HAP-1 (cell line): ENCODE results near the gene LRRC71.

ENCODE experiments used
- DNase-seq, 2 experiments: peaks; one replicate each; pipeline ENCODE4 v3.0.0-alpha.2; 2016 to 2020; ENCODE audit warnings: low spot score in 2 of 2
- H3K27me3 ChIP-seq: fragments of 250-450 bp; sonication (Bioruptor Pico); 2 replicates; pipeline ENCODE4 v1.5.1; 2020; ENCODE audit warnings: low read depth, mild to moderate bottlenecking, moderate library complexity
- H3K36me3 ChIP-seq: fragments of 250-450 bp; sonication (Bioruptor Pico); replicated peaks from 2 replicates; pipeline ENCODE4 v1.5.1; 2020; ENCODE audit warnings: mild to moderate bottlenecking
- H3K4me1 ChIP-seq: fragments of 250-450 bp; sonication (Bioruptor Pico); 2 replicates; pipeline ENCODE4 v1.5.1; 2020; ENCODE audit warnings: mild to moderate bottlenecking
- H3K4me3 ChIP-seq: fragments of 250-450 bp; sonication (Bioruptor Pico); 2 replicates; pipeline ENCODE4 v1.5.1; 2020; ENCODE audit warnings: mild to moderate bottlenecking, moderate library complexity
- H3K9me3 ChIP-seq: fragments of 250-450 bp; sonication (Bioruptor Pico); 2 replicates; pipeline ENCODE4 v1.5.1; 2020; ENCODE audit warnings: mild to moderate bottlenecking, moderate library complexity
- in situ Hi-C: fragments of 300-500 bp; cut with MboI; formaldehyde crosslinking; loops from 3 replicates; pipeline ENCODE4 v1.14.3; 2020; ENCODE audit warnings: low sequenced_read_pairs, inconsistent platforms, mixed read lengths

LRRC71 gene

DNA sequence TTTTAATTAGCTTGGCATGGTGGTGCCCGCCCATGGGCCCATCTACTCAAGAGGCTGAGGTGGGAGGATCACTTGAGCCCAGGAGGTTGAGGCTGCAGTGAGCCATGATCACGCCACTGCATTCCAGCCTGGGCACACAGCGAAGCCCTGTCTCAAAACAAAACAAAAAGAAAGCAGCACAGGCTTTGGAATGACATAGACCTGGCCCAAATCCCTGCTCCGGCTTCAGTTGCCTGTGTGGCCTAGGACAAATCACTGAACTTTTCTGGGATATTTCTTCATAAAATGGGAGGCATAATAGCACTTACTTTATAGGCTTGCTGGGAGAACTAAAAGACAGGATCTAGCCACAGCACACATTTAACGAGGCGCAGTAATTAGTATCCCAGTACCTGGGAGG, 24.5 kb upstream of the LRRC71 start:
- in situ Hi-C loops, result no loop called here
- no peaks in the 10 kb centered on the region for H3K36me3 ChIP-seq
- H3K9me3 ChIP-seq, result no peaks in the 10 kb centered on the region
- H3K27me3 ChIP-seq, result no peaks in the 10 kb centered on the region
- peaks cover 12% of the 10 kb centered on the region for H3K4me1 ChIP-seq
- no peak overlapping the region for H3K4me3 ChIP-seq
- no peak for DNase-seq

DNA sequence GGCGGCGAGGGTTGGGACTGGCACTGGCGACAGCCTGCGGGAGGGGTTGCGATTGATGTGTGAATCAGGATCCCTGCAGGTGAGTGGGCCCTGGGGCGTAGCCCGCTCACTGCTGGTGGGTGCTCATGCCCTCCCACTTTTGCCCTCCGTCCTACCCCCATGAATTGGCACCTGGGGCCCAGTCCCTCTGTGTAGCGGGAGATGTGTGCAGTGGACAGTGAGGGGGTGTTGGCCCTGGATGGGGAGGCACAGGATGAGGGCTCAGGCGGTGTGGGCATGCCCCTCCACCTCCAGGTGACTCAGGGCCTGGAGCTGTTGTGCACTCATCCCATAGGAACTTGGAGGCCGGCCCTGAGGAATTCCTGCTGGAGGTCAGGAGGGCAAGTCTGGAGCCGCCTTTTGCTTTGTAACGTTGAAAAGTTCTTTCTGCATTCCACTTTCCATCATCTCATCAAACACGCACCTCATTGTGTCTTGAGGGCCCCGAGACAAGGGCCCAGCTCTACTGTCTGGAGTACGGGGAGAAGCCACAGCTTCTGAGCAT, 23.9 kb upstream of the LRRC71 start:
- Histone ChIP-seq H3K36me3 (no peaks in the 10 kb centered on the region), H3K4me1 (peaks cover 6% of the 10 kb centered on the region), H3K4me3 (no peak overlapping the region), H3K9me3 (no peaks in the 10 kb centered on the region), H3K27me3 (no peaks in the 10 kb centered on the region)
- in situ Hi-C loops, result no loop called here
- peak in 1 of 2 experiments; percentile 29 for DNase-seq

DNA sequence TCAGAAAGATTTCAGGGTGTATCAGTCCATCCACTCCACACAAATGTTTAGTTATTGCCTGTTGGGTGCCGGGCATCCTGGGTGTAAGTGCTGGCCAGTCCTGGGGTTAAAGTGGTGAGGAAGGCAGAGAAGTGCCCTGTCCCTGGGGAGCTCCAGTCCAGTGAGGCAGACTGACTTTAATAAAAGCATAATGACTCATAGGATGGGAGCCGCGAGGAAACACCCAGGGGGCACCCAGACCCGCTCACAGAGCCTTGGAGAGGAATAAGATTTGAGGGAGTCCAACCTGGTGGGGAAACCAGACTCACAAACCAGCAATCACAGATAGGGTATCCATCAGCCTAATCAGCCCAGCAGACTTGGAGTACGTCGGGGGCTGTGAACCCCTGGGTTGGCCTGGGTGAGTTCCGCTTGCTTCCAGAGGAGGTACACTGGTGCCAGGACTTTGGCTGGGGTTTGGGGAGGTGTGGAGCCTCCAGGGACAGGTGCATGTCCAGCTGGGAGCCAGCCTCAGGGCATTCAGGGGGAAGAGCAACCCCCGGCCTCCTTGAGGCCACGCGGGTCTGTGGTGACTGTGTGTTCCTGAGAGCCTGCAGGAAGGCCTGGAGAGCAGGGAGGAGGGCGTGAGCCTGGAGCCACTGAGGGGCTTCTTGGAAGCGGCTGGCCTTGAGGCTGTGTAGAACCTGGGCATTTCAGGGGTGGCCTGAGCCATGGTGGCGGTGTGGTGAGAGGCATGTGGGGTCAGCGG, 23.2 kb upstream of the LRRC71 start:
- in situ Hi-C loops, result no loop called here
- Histone ChIP-seq H3K36me3 (no peaks in the 10 kb centered on the region), H3K4me1 (no peaks in the 10 kb centered on the region; the same call in 1 of the 2 replicates), H3K4me3 (no peak overlapping the region), H3K27me3 (no peaks in the 10 kb centered on the region), H3K9me3 (no peaks in the 10 kb centered on the region)
- no peak for DNase-seq

DNA sequence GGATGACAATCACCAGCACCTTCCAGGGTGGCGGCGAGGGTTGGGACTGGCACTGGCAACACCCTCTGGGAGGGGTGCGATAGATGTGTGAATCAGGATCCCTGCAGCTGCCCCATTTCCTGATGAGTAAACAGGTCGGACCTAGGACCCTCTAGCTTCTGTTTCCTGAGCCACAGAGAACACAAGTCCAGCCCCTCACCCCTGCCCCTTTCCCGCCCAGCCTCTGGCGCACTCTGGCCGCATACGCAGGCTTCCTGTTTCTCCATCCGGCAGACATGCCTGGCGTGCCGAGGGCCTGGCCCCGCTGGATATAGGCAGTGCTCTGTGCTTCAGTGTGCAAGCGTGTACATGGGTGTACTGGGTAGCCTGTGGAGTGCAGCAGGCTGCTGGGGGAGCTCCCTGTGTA, 22.3 kb upstream of the LRRC71 start:
- Histone ChIP-seq H3K9me3 (no peaks in the 10 kb centered on the region), H3K4me1 (no peaks in the 10 kb centered on the region), H3K27me3 (no peaks in the 10 kb centered on the region), H3K36me3 (no peaks in the 10 kb centered on the region), H3K4me3 (no peak overlapping the region)
- in situ Hi-C loops, result no loop called here
- no peak for DNase-seq

DNA sequence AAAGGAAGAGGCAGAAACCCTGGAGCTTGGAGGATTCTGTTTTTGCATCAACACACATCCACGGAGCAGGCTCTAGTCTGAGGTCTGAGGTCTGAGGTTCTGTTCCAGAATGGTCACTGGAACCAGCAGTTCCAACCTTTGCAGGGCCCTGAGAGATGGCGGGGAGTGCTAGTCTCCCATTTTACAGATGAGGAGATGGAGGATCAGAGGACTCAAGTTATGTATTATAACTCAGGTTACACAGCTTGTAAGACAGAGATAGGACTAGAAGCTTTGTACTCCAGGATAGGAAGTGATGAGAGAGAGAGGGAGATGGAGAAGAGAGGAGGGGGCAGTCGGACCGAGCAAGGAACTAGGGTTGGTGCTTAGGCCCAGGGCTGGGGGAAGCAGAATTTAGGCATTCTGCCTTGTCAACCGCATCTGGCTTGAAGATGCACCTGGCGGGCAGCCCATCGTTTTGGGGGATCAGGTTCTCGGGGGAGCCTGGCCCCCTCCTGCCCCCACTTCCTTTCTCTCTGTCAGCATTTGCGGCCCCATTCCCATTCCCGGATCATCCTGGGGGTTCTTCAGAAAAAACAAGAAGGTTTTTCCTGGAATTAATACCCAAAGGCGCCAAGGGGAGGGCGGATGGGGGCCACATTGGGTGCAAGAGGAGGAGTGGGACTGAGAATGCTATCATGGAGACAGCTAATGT, 21.3 kb upstream of the LRRC71 start:
- H3K9me3 ChIP-seq, result no peaks in the 10 kb centered on the region
- in situ Hi-C loops, result no loop called here
- H3K4me1 ChIP-seq, result no peaks in the 10 kb centered on the region
- no peak for DNase-seq
- no peak overlapping the region for H3K4me3 ChIP-seq
- no peaks in the 10 kb centered on the region for H3K36me3 ChIP-seq
- H3K27me3 ChIP-seq, result no peaks in the 10 kb centered on the region

DNA sequence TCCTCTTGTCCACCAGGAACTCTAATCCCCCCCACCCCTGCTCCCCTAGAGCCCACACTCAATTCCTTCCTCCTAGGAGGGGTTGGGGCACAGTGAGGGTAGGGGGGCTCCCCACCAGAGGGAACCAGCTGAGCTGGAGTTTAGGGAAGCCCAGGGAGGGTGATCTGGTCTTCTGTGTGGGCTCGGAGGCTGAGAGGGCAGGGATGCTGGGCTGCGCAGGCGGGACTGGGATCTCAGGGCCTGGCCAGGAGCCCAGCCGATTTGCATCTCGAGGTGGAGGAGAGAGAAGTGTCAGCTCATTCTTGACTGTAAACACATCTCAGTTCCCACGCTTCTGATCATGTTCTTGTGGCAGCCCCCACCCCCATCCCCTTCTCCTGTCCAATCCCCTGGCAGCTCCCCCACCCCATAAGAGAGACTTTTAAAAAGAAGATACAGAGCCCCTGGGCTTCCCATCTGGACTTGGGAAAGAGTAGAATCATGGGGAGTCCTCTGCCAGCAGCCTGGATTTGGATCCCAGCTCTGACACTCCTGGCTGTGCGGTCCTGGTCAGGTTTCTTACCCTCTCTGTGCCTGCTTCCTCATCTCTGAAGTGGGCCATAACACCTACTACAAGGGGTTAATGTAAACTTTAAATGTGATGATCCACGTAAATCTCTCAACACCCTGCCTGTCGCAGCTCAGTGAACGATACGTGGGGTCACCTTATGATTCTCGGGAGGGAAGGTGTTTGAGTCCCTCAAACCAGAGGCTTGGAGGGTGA, 20.3 kb upstream of the LRRC71 start:
- in situ Hi-C loops, result no loop called here
- H3K4me1 ChIP-seq, result no peaks in the 10 kb centered on the region
- H3K27me3 ChIP-seq, result 0 out of 2 replicates have a peak, but pooled peaks cover 4% of the 10 kb centered on the region
- no peaks in the 10 kb centered on the region for H3K9me3 ChIP-seq
- H3K36me3 ChIP-seq, result no peaks in the 10 kb centered on the region
- H3K4me3 ChIP-seq, result no peak overlapping the region
- no peak for DNase-seq

DNA sequence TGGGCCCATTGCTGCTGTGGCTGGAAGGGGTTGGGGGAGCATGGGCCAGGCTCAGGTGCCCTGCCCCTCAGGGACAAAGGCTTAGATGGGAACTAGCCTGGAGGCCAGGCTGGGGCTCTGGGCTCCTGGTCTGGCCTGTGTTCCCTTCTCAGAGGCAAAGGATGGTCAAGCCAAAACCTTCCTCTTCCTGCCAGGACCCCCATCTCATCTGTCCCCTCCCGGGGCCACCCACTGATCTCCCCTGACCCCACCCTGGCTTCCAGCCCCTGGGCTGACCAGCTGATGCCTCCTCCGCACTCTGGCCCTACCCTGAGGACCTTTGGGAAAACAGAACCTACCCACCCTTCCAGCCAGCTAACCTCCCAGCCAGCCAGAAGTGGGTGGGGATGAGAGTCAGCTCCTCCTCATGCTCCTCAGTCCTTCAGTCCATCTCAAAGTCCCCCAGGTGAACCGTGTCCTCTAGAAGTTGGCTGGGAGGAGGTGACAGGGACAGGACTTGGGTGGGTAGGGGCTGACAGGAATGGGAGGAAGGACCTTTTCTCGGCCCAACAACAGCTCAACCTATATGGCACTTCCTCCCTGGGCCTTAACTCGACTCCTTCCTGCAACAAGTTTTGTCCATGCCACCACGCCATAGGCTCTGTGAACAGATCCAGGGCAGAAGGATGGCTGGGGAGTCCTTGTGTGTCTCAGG, 19.4 kb upstream of the LRRC71 start:
- no peaks in the 10 kb centered on the region for H3K4me1 ChIP-seq
- no peak for DNase-seq
- 0 out of 2 replicates have a peak, but pooled peaks cover 4% of the 10 kb centered on the region for H3K27me3 ChIP-seq
- no peaks in the 10 kb centered on the region for H3K9me3 ChIP-seq
- H3K36me3 ChIP-seq, result no peaks in the 10 kb centered on the region
- no peak overlapping the region for H3K4me3 ChIP-seq
- in situ Hi-C loops, result no loop called here

DNA sequence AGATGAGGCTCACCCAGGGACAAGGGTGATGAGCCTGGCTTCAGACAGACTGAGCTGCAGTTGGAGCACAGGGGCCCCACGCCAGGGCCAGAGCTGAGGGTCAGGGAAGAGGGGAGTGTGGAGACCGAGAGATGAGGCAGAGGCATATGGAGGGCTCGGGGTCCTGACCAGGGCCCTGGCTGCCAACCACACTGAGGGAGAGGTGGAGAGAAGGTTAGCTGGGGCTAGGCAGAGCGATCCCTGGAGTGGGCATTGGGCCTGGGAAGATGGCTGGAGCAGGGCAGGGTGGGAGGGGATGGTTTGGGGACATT, 18.9 kb upstream of the LRRC71 start:
- no peak for DNase-seq
- no peaks in the 10 kb centered on the region for H3K4me1 ChIP-seq
- in situ Hi-C loops, result no loop called here
- H3K27me3 ChIP-seq, result 0 out of 2 replicates have a peak, but pooled peaks cover 4% of the 10 kb centered on the region
- H3K36me3 ChIP-seq, result no peaks in the 10 kb centered on the region
- H3K4me3 ChIP-seq, result no peak overlapping the region
- no peaks in the 10 kb centered on the region for H3K9me3 ChIP-seq

DNA sequence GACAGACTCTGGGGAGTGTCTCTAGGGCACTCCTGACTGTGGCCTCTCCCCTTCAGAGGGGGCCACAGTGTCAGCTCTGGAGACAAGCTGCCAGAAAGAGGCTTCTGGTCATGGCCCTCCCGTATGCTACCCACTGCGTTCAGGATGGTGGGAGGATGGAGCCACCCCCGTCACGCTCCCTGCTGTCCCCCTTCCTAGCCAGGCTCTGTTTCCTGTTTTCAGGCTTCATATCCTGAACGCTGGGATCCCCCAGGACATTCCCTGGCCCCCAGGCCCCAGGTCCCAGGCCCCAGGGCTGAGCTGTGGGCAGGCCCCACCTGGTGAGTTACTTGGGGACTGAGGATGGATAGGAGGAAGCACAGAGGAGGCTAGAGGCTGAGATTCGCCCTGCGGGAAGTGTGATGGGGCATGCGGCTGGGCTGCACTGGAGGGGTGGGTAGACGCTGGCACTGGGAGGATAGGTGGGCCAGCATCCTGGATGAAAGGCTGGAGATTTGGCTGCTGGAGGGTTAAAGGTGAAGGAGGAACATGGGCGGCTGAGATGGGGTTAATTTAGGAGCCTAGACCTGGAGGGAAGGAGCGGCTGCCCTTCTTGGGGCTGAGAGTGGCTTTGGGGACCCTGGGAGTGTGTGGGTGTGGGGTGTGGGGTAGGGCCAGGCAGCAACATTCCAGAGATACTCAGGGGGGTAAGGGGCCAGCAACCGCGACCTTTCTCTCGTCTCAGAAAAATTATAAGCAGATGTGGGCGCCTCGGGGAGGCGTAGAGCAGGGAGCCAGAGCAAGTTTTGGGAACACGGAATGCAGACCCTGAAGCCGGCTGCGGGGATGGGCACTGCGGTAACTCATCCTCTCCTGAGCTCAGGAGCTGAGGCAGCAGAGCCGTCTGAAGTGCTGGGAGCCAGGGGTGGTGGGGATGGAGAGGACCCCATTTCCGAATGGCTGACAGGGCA, 18.2 kb upstream of the LRRC71 start:
- DNase-seq, result no peak
- in situ Hi-C loops, result no loop called here
- no peak overlapping the region for H3K4me3 ChIP-seq
- no peaks in the 10 kb centered on the region for H3K36me3 ChIP-seq
- H3K9me3 ChIP-seq, result no peaks in the 10 kb centered on the region
- H3K27me3 ChIP-seq, result 0 out of 2 replicates have a peak, but pooled peaks cover 4% of the 10 kb centered on the region
- H3K4me1 ChIP-seq, result no peaks in the 10 kb centered on the region

DNA sequence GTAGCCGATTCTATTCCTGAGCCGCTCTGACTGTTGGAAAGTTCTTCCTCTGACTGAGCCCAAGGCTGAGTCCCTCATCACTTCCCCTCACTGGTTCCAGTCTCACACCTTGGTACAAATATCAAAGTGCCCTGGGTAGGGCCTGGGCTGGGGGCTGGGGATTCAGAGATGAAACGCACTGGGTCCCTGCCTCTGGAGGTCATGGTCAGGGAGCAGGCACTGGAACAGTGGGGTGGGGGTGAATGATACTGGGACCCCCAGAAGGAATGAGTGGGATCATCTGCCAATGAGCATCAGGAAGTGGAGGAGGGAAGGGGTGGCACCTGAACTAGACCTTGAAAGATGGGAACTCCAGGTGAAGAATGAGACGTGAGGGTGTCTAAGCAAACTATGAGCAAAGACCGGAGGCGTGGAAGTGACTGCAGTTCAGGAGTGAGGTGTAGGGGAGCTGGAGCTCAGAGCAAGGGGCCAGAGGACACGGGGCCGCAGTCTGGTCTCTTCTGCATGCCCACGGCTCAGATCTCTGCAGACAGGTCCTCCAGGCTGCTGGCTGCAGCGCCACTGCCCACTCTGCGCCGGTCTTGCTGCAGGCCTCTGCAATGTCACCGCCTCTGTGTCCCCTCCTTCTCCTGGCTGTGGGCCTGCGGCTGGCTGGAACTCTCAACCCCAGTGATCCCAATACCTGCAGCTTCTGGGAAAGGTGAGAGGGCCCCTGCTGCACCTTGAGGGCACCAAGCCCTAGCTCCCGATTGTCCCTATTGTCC, 16.9 kb upstream of the LRRC71 start:
- in situ Hi-C loops, result no loop called here
- H3K4me1 ChIP-seq, result no peaks in the 10 kb centered on the region

DNA sequence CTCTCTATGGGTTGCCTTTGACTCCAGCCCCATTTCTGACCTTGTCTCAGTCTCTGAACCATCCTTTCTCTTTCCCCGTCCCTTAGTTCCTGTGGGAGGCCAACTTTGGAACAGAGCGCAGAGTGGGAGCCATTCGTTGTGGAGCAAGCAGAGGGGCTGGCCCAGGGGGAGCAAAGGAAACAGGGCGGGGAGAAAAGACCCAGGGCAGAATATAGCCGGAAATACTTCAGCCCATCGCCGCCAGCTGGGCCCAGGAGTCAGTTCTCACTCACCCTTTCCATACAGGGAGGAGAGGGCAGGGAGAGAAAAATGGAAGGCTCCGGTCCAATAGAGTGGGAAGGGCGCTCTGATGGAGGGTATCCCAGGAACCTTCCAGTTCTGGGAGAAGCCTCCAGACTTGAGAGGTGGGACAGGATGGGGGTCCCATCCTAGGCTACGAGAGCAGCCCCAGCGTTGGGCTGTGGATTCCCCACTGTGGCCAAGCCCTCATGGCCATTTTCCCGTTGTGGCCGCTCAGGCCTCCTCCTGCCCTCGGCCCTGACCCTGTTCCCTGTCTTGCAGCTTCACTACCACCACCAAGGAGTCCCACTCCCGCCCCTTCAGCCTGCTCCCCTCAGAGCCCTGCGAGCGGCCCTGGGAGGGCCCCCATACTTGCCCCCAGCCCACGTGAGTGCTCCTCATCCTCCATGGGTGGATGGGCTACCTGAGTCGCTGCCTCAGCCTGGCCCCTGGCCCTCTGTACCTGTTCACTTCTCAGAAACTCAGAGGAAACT, 16.1 kb upstream of the LRRC71 start:
- H3K4me1 ChIP-seq, result no peaks in the 10 kb centered on the region
- H3K36me3 ChIP-seq, result no peaks in the 10 kb centered on the region
- no peaks in the 10 kb centered on the region for H3K9me3 ChIP-seq
- DNase-seq, result no peak
- H3K4me3 ChIP-seq, result no peak overlapping the region
- in situ Hi-C loops, result no loop called here
- H3K27me3 ChIP-seq, result 0 out of 2 replicates have a peak, but pooled peaks cover 4% of the 10 kb centered on the region

More for the DNA sequence above, 16.9 kb upstream of the LRRC71 start:
- Histone ChIP-seq H3K4me3 (no peak overlapping the region), H3K9me3 (no peaks in the 10 kb centered on the region), H3K27me3 (0 out of 2 replicates have a peak, but pooled peaks cover 4% of the 10 kb centered on the region), H3K36me3 (no peaks in the 10 kb centered on the region)
- no peak for DNase-seq
